ENCODE results near the gene THAP7. TPM values are rescaled to one million over a fixed set of nuclear protein-coding genes. Genes with fewer than 3 reads are reported as not detected.

Gene THAP7
- total and polyA plus RNA-seq, 2 of the 13 experiments (the other 11 are each of a cell fraction or from before 2014, with no cell fraction given) = 13.0 to 25.5 TPM

GRCh38 chr22:21014202-21014725 lies 12.3 kb upstream of the THAP7 start:
- in situ Hi-C loops (cut with HindIII; ENCODE audit: extremely low pct_ligation_motif_present, low pct_unique_long_range_greater_than_20kb) (no loop called here), intact Hi-C loops (cut with micrococcal nuclease; ENCODE audit: unreplicated experiment) (no loop called here)
- 72% methylated on average over 15 of the region's 40 CpGs for WGBS (ENCODE audit: low lambda C conversion rate)
- H3K4me2 ChIP-seq (ENCODE audit: low read depth, low read length) = peak overlapping the region; percentile 85
- no peaks in the 10 kb centered on the region for H3K36me3 ChIP-seq (replicated peaks in 1 of 2; ENCODE audit: control insufficient read depth in 1 of 2, insufficient read depth in 2 of 2, low read length in 2 of 2)
- ChIA-PET CTCF (ENCODE audit: low intra/inter-chr PET ratio, low total read pairs) (no interaction called here), POLR2A (interaction anchor here (1.2 to 3.4 kb wide), 5 partner anchors 11 to 64 kb away, joined by 5 to 31 read pairs (median 5); partner anchors contain the start of genes LZTR1 and THAP7)
- peak overlapping the region in 2 of 3 experiments; percentile 40 to 67; a peak in 2 of 6 replicates for H3K4me3 ChIP-seq (replicated peaks in 1 of 3; ENCODE audit: insufficient read depth in 1 of 3, low read depth in 2 of 3, low read length in 3 of 3)
- no peak overlapping the region for H3K9ac ChIP-seq (ENCODE audit: insufficient read depth, low read depth, low read length)
- H3K27ac ChIP-seq (ENCODE audit: extremely low read length, insufficient read depth, low read length) = no peak overlapping the region
- H2AFZ ChIP-seq (ENCODE audit: low read length) = no peak overlapping the region
- no peaks in the 10 kb centered on the region for H3K9me3 ChIP-seq (ENCODE audit: low read length)
- no peak for FAIRE-seq
- BruUV-seq (replicated peaks) = no TSS peak
- ATAC-seq = peak; percentile 24
- DNase-seq (ENCODE audit: low spot score) = no peak
- TF ChIP-seq, protein P1, sequence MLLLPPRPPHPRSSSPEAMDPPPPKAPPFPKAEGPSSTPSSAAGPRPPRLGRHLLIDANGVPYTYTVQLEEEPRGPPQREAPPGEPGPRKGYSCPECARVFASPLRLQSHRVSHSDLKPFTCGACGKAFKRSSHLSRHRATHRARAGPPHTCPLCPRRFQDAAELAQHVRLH (CRISPR knock-in tag; IDR thresholded peaks at IDR 0.05; ENCODE audit: borderline replicate concordance, low read depth) = no peak
- TF ChIP-seq RFX1 (IDR thresholded peaks at IDR 0.05) (peak; percentile 28; the same call in 1 of the 2 replicates), RFX3 (CRISPR knock-in tag; IDR thresholded peaks at IDR 0.05) (peak; percentile 24; the same call in 1 of the 2 replicates), GTF2F1 (IDR thresholded peaks at IDR 0.05; ENCODE audit: low read length) (no peak), ZNF143 (CRISPR knock-in tag; IDR thresholded peaks at IDR 0.05) (0 out of 2 replicates have a peak, but pooled peaks have one; percentile 3), ZNF451 (CRISPR knock-in tag; IDR thresholded peaks at IDR 0.05) (peak; percentile 70; the same call in 1 of the 2 replicates), HNRNPLL (IDR thresholded peaks at IDR 0.05; ENCODE audit: low read depth, low read length, poor library complexity, severe bottlenecking) (peak; percentile 19), ZNF619 (CRISPR knock-in tag; IDR thresholded peaks at IDR 0.05) (no peak), DZIP1 (CRISPR knock-in tag; IDR thresholded peaks at IDR 0.05) (0 out of 2 replicates have a peak, but pooled peaks have one; percentile 42), NRL (CRISPR knock-in tag; IDR thresholded peaks at IDR 0.05; ENCODE audit: borderline replicate concordance) (peak; percentile 29; the same call in 1 of the 2 replicates)
- peaks cover 0 to 9% of the 10 kb centered on the region in 2 experiments; a peak in 1 of 5 replicates for H3K27me3 ChIP-seq (ENCODE audit: control insufficient read depth in 1 of 2, insufficient read depth in 2 of 2, low read length in 2 of 2)
- no peaks in the 10 kb centered on the region for H3K79me2 ChIP-seq (ENCODE audit: insufficient read depth, low read length)
- peaks cover 51% of the 10 kb centered on the region for H3K4me1 ChIP-seq (ENCODE audit: insufficient read depth, low read length)
- no peaks in the 10 kb centered on the region for H4K20me1 ChIP-seq (ENCODE audit: insufficient read depth, low read length)
